Measurements from ENCODE around the gene REC114. TPM values are rescaled to one million over a fixed set of nuclear protein-coding genes. Genes with fewer than 3 reads are reported as not detected.
"Not testable (repeated sequence)": the region's sequence is repeated elsewhere in the genome, so short reads cannot be mapped to it uniquely, and the experiment has no call there.

The REC114 gene
- polyA plus RNA-seq, 1 donor (not counting 4 experiments of a cell fraction or from before 2014, with no cell fraction given): not detected

DNA sequence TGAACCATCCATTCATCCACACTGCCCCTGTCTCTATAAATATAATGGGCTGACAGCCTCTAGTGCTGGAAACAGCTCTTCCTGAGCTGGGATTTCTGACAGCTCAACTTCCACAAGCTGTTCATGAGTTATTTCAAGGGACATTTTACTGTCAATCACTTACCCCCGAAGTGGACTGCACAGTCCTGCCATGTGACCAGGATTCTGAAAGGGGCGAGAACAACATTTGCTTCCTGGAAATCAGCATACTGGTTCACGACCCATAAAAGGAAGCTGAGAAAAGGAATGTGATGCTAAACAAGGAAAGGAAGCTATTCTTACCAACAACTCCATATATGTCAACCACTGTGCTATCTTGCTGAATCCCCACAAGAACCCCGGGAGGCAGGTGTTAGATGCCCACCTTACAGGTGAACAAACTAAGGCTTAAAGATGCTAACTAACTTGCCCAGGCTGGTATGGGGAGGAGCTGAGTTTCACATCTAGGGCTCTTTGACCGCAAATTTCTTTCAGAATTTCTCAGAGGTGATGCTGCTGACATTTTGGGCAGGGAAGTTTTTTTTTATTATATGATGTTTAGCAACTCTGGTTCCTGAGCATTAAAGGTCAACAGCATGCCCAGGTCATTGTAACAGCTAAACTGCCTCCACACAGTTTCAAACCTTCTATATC lies 16.5 kb upstream of the REC114 start:
- H2AFZ ChIP-seq (ENCODE audit: control insufficient read depth, low read length): no peak overlapping the region
- H3K4me2 ChIP-seq (ENCODE audit: control insufficient read depth, extremely low read depth, insufficient read depth, low read depth, low read length): no peak overlapping the region
- dilution Hi-C loops (cut with MboI; ENCODE audit: extremely low pct_ligation_motif_present, low sequenced_read_pairs): no loop called here
- no peak overlapping the region for H3K4me3 ChIP-seq (ENCODE audit: control insufficient read depth in 2 of 3, extremely low read depth in 1 of 3, insufficient read depth in 2 of 3, low read depth in 1 of 3, low read length in 3 of 3)
- H3K27ac ChIP-seq (ENCODE audit: control insufficient read depth, insufficient read depth, low read length): no peak overlapping the region
- H3K4me1 ChIP-seq (ENCODE audit: control insufficient read depth, extremely low read depth, insufficient read depth, low read length): no peaks in the 10 kb centered on the region
- no peaks in the 10 kb centered on the region for H3K79me2 ChIP-seq (ENCODE audit: control insufficient read depth, insufficient read depth, low read length)
- peaks cover 4% of the 10 kb centered on the region for H3K27me3 ChIP-seq (ENCODE audit: control insufficient read depth, extremely low read depth, insufficient read depth, low read length)
- H3K9me3 ChIP-seq (ENCODE audit: control insufficient read depth, low read depth, low read length): no peaks in the 10 kb centered on the region
- FAIRE-seq (no peak), DNase-seq (ENCODE audit: low read depth, low spot score) (no peak)
- H3K36me3 ChIP-seq (ENCODE audit: control insufficient read depth in 2 of 2, extremely low read depth in 1 of 2, insufficient read depth in 2 of 2, low read length in 2 of 2): no peaks in the 10 kb centered on the region
- no peaks in the 10 kb centered on the region for H4K20me1 ChIP-seq (ENCODE audit: control insufficient read depth, extremely low read depth, insufficient read depth, low read length)
- no peak for TF ChIP-seq EZH2 (IDR thresholded peaks at IDR 0.05; ENCODE audit: low read length)
- TF ChIP-seq, protein P1, sequence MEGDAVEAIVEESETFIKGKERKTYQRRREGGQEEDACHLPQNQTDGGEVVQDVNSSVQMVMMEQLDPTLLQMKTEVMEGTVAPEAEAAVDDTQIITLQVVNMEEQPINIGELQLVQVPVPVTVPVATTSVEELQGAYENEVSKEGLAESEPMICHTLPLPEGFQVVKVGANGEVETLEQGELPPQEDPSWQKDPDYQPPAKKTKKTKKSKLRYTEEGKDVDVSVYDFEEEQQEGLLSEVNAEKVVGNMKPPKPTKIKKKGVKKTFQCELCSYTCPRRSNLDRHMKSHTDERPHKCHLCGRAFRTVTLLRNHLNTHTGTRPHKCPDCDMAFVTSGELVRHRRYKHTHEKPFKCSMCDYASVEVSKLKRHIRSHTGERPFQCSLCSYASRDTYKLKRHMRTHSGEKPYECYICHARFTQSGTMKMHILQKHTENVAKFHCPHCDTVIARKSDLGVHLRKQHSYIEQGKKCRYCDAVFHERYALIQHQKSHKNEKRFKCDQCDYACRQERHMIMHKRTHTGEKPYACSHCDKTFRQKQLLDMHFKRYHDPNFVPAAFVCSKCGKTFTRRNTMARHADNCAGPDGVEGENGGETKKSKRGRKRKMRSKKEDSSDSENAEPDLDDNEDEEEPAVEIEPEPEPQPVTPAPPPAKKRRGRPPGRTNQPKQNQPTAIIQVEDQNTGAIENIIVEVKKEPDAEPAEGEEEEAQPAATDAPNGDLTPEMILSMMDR (optimal IDR thresholded peaks at IDR 0.05 in 1 of 3, IDR thresholded peaks at IDR 0.05 in 1 of 3, conservative IDR thresholded peaks at IDR 0.05 in 1 of 3; ENCODE audit: extremely low read depth in 1 of 3, insufficient read depth in 2 of 3, low read length in 3 of 3): no peak
- no peaks in the 10 kb centered on the region for H3K9me1 ChIP-seq (ENCODE audit: control insufficient read depth, extremely low read depth, insufficient read depth, low read length)
- H3K9ac ChIP-seq (ENCODE audit: control insufficient read depth, extremely low read depth, insufficient read depth, low read length): no peak overlapping the region

DNA sequence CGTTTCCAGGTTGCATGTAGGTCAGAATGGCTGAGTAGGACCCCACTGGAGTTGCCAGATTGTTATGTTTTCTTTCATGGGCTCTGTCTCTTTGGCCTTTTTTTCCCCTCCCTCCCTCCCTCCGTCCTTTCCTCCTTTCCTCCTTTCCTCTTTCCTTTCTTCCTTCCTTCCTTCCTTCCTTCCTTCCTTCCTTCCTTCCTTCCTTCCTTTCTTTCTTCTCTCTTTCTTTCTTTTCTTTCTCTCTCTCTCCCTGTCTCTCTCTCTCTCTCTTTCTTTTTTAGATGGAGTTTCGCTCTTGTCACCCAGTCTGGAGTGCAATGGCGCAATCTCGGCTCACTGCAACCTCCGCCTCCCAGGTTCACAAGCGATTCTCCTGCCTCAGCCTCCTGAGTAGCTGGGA lies 11.6 kb upstream of the REC114 start:
- H3K9me3 ChIP-seq (ENCODE audit: control insufficient read depth, low read depth, low read length); H3K27me3 ChIP-seq (ENCODE audit: control insufficient read depth, extremely low read depth, insufficient read depth, low read length); dilution Hi-C loops (cut with MboI; ENCODE audit: extremely low pct_ligation_motif_present, low sequenced_read_pairs): not testable (repeated sequence)

DNA sequence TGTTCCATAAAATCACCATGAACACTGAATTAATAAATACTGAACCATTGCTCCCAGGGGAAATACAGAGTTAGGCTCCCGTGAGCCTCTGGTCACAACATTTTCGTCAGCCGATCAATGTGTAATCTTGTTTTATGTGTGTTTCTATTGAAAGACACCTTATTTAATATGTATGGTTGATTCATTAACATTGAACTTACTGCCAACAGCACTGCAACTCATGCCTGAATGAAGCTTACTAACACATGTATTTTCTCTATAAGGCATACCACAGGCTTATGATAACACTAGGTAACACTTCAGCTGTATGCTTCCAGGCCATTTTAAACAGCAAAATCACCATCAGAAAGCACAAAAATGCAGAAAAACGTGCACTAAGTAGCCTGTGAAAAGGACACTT lies 9.1 kb upstream of the REC114 start:
- no peak for DNase-seq (ENCODE audit: low read depth, low spot score)
- dilution Hi-C loops (cut with MboI; ENCODE audit: extremely low pct_ligation_motif_present, low sequenced_read_pairs): no loop called here
- no peaks in the 10 kb centered on the region for H3K9me3 ChIP-seq (ENCODE audit: control insufficient read depth, low read depth, low read length)

More for the DNA sequence above, 11.6 kb upstream of the REC114 start:
- H3K79me2 ChIP-seq (ENCODE audit: control insufficient read depth, insufficient read depth, low read length); H2AFZ ChIP-seq (ENCODE audit: control insufficient read depth, low read length); H3K27ac ChIP-seq (ENCODE audit: control insufficient read depth, insufficient read depth, low read length); H3K4me1 ChIP-seq (ENCODE audit: control insufficient read depth, extremely low read depth, insufficient read depth, low read length); H4K20me1 ChIP-seq (ENCODE audit: control insufficient read depth, extremely low read depth, insufficient read depth, low read length); H3K36me3 ChIP-seq (ENCODE audit: control insufficient read depth in 2 of 2, extremely low read depth in 1 of 2, insufficient read depth in 2 of 2, low read length in 2 of 2); H3K9me1 ChIP-seq (ENCODE audit: control insufficient read depth, extremely low read depth, insufficient read depth, low read length); H3K9ac ChIP-seq (ENCODE audit: control insufficient read depth, extremely low read depth, insufficient read depth, low read length); H3K4me3 ChIP-seq (ENCODE audit: control insufficient read depth in 2 of 3, extremely low read depth in 1 of 3, insufficient read depth in 2 of 3, low read depth in 1 of 3, low read length in 3 of 3); H3K4me2 ChIP-seq (ENCODE audit: control insufficient read depth, extremely low read depth, insufficient read depth, low read depth, low read length); DNase-seq (ENCODE audit: low read depth, low spot score); FAIRE-seq: not testable (repeated sequence)

More for the DNA sequence above, 9.1 kb upstream of the REC114 start:
- Histone ChIP-seq H3K9me1 (ENCODE audit: control insufficient read depth, extremely low read depth, insufficient read depth, low read length) (no peaks in the 10 kb centered on the region), H3K79me2 (ENCODE audit: control insufficient read depth, insufficient read depth, low read length) (no peaks in the 10 kb centered on the region), H2AFZ (ENCODE audit: control insufficient read depth, low read length) (no peak overlapping the region), H4K20me1 (ENCODE audit: control insufficient read depth, extremely low read depth, insufficient read depth, low read length) (no peaks in the 10 kb centered on the region), H3K4me2 (ENCODE audit: control insufficient read depth, extremely low read depth, insufficient read depth, low read depth, low read length) (no peak overlapping the region), H3K9ac (ENCODE audit: control insufficient read depth, extremely low read depth, insufficient read depth, low read length) (no peak overlapping the region), H3K36me3 (ENCODE audit: control insufficient read depth in 2 of 2, extremely low read depth in 1 of 2, insufficient read depth in 2 of 2, low read length in 2 of 2) (no peaks in the 10 kb centered on the region), H3K27ac (ENCODE audit: control insufficient read depth, insufficient read depth, low read length) (no peak overlapping the region), H3K4me3 (ENCODE audit: control insufficient read depth in 2 of 3, extremely low read depth in 1 of 3, insufficient read depth in 2 of 3, low read depth in 1 of 3, low read length in 3 of 3) (no peak overlapping the region), H3K27me3 (ENCODE audit: control insufficient read depth, extremely low read depth, insufficient read depth, low read length) (no peaks in the 10 kb centered on the region), H3K4me1 (ENCODE audit: control insufficient read depth, extremely low read depth, insufficient read depth, low read length) (no peaks in the 10 kb centered on the region)
- TF ChIP-seq EZH2 (IDR thresholded peaks at IDR 0.05; ENCODE audit: low read length): no peak
- TF ChIP-seq, protein P1 (optimal IDR thresholded peaks at IDR 0.05 in 1 of 3, IDR thresholded peaks at IDR 0.05 in 1 of 3, conservative IDR thresholded peaks at IDR 0.05 in 1 of 3; ENCODE audit: extremely low read depth in 1 of 3, insufficient read depth in 2 of 3, low read length in 3 of 3): no peak
- no peak for FAIRE-seq
